Spleen (tissue), 11 donors: ENCODE results near the gene SEC24C. TPM values are rescaled to one million over a fixed set of nuclear protein-coding genes. Genes with fewer than 3 reads are reported as not detected.

ENCODE experiments used
- DNase-seq: peaks from one replicate; pipeline ENCODE4 v3.0.0-alpha.2; 2020
- H3K27ac ChIP-seq, 8 donors: fragments of 200-600 bp; sonication (generic) in 7 of 8; 1 replicate in 4 of 8; 2 replicates in 4 of 8; pipeline versions ENCODE4 v1.5.0 to v1.8.0; 2016 to 2021; ENCODE audit warnings: inconsistent platforms in 4 of 8, mild to moderate bottlenecking in 4 of 8, moderate library complexity in 1 of 8
- H3K27me3 ChIP-seq, 7 donors: fragments of 200-600 bp; sonication (generic) in 6 of 7; replicated peaks in 1 of 7; 1 replicate in 4 of 7; 2 replicates in 3 of 7; pipeline versions ENCODE4 v1.5.0 to v1.8.0; 2016 to 2021; ENCODE audit warnings: inconsistent platforms in 3 of 7, mild to moderate bottlenecking in 1 of 7
- H3K36me3 ChIP-seq, 6 donors: fragments of 200-600 bp; sonication (generic) in 5 of 6; 1 replicate in 4 of 6; 2 replicates in 2 of 6; pipeline versions ENCODE4 v1.5.0 to v1.8.0; 2016 to 2021; ENCODE audit warnings: inconsistent platforms in 2 of 6
- H3K4me1 ChIP-seq, 6 donors: fragments of 200-600 bp; sonication (generic) in 5 of 6; 1 replicate in 3 of 6; 2 replicates in 3 of 6; pipeline versions ENCODE4 v1.5.0 to v1.8.0; 2016 to 2021; ENCODE audit warnings: inconsistent platforms in 3 of 6
- H3K4me3 ChIP-seq, 8 donors: fragments of 200-600 bp; sonication (generic) in 7 of 8; 1 replicate in 4 of 8; 2 replicates in 4 of 8; pipeline versions ENCODE4 v1.5.0 to v1.8.0; 2016 to 2021; ENCODE audit warnings: inconsistent platforms in 4 of 8, mild to moderate bottlenecking in 4 of 8, moderate library complexity in 2 of 8
- H3K9me3 ChIP-seq, 8 donors: fragments of 200-600 bp; sonication (generic) in 7 of 8; 1 replicate in 4 of 8; 2 replicates in 4 of 8; pipeline versions ENCODE4 v1.5.0 to v1.8.0; 2016 to 2021; ENCODE audit warnings: inconsistent platforms in 4 of 8
- CTCF ChIP-seq, 11 experiments: fragments of 200-600 bp in 7 of 11; fragments of 450-650 bp in 4 of 11; sonication (generic) in 4 of 11; IDR thresholded peaks in 8 of 11; conservative IDR thresholded peaks in 3 of 11; 1 replicate in 7 of 11; 2 replicates in 4 of 11; pipeline versions ENCODE4 v1.4.0 to v1.8.0; 2016 to 2021; ENCODE audit warnings: antibody characterized with exemption in 11 of 11, inconsistent platforms in 4 of 11, mild to moderate bottlenecking in 1 of 11
- POLR2A ChIP-seq, 3 donors: fragments of 450-650 bp; IDR thresholded peaks; one replicate each; pipeline ENCODE4 v1.5.1; 2017; ENCODE audit warnings: antibody characterized with exemption in 3 of 3, mild to moderate bottlenecking in 1 of 3
- POLR2AphosphoS5 ChIP-seq, 3 donors: sonication (generic); formaldehyde crosslinking; IDR thresholded peaks; one replicate each; pipeline ENCODE4 v1.5.1; 2017; ENCODE audit warnings: antibody characterized with exemption in 3 of 3
- WGBS, 5 donors: extraction: QIAGEN DNeasy Blood & Tissue Kit in 3 of 5; methylation state at CpG; one replicate each; pipeline versions ENCODE4 v1.1.5 to v1.1.7; 2013 to 2018; 5-methylcytosine and 5-hydroxymethylcytosine counted together
- intact Hi-C: fragments of 100-400 bp; cut with DNase I; formaldehyde crosslinking; loops from one replicate; pipeline ENCODE4 v1.15.0; 2023; ENCODE audit warnings: low total_unique reads
- polyA plus RNA-seq, 3 donors: library from polyadenylated mRNA; stranded (reverse); fragments of 200-250 nt; gene quantifications; one replicate each; pipeline ENCODE4 v1.2.1, GENCODE V29; 2013
- total RNA-seq, 7 donors: library from RNA; depleted of rRNA in 3 of 7; stranded (reverse); fragments of >200 nt in 3 of 7; fragmentation: NEBNext Ultra II Directional in 4 of 7; extraction: Animal tissue kit (Norgen Biotek cat#: 25700) in 4 of 7; gene quantifications; one replicate each; pipeline versions ENCODE4 v1.1.0 to v1.2.1, GENCODE V29; 2016 to 2021
- donor health status: healthy with polysubstance abuse.
- donor health status: DM: no; HTN: no; CAD: no; lungs with moderate emphysema.
- donor health status: DM: no; HTN: no; CAD: no.
- donor health status: Bipolar disorder and iron deficiency.
- donor health status: healthy.
- donor health status: DM: no; HTN: no; CAD: no.
- donor health status: DM: yes; HTN: yes; CAD: no.

Gene SEC24C
- total and polyA plus RNA-seq, 10 donors: 20.4 to 75.6 (median 62.4) TPM

- intact Hi-C loops: no loop called here
- DNase-seq: peak; percentile 87
- 64 to 82% (median 75%) methylated on average over 11 of the region's 11 CpGs for WGBS, 5 donors
Observed at GRCh38 chr10:73768881-73769280, 24.7 kb downstream of the SEC24C start.

GRCh38 chr10:73769396-73769795 is 25.2 kb downstream of the SEC24C start:
- WGBS, 5 donors: 85 to 98% (median 95%) methylated on average over 5 of the region's 5 CpGs
- Histone ChIP-seq H3K27ac (peak overlapping the region in 4 of 8 donors; percentile 22 to 99 (median 47)), H3K9me3 (no peaks in the 10 kb centered on the region), H3K27me3 (no peaks in the 10 kb centered on the region), H3K4me1 (peaks cover 19 to 57% (median 34%) of the 10 kb centered on the region in 6 donors), H3K4me3 (no peak overlapping the region), H3K36me3 (peaks cover 0 to 77% (median 69%) of the 10 kb centered on the region in 6 donors)
- TF ChIP-seq POLR2AphosphoS5 (IDR thresholded peaks at IDR 0.05) (no peak), CTCF (IDR thresholded peaks at IDR 0.05 in 8 of 11, conservative IDR thresholded peaks at IDR 0.05 in 3 of 11) (no peak), POLR2A (IDR thresholded peaks at IDR 0.05) (no peak)
- intact Hi-C loops: no loop called here
- DNase-seq: no peak

More at GRCh38 chr10:73768881-73769280, 24.7 kb downstream of the SEC24C start:
- peaks cover 14 to 54% (median 30%) of the 10 kb centered on the region in 6 donors for H3K4me1 ChIP-seq
- TF ChIP-seq POLR2AphosphoS5 (IDR thresholded peaks at IDR 0.05): peak in 1 of 3 donors; percentile 22
- TF ChIP-seq POLR2A (IDR thresholded peaks at IDR 0.05): no peak
- peak in 5 of 11 experiments; percentile 7 to 53 (median 32) for TF ChIP-seq CTCF (IDR thresholded peaks at IDR 0.05 in 8 of 11, conservative IDR thresholded peaks at IDR 0.05 in 3 of 11)
- no peak overlapping the region for H3K4me3 ChIP-seq
- H3K27me3 ChIP-seq: no peaks in the 10 kb centered on the region
- H3K9me3 ChIP-seq: no peaks in the 10 kb centered on the region
- peak overlapping the region in 4 of 8 donors; percentile 22 to 99 (median 47) for H3K27ac ChIP-seq
- H3K36me3 ChIP-seq: peaks cover 0 to 79% (median 72%) of the 10 kb centered on the region in 6 donors

- intact Hi-C loops: no loop called here
Observed at GRCh38 chr10:73771722-73772280, 27.6 kb downstream of the SEC24C start.

GRCh38 chr10:73772281-73773151 is 28.3 kb downstream of the SEC24C start:
- peaks cover 37 to 89% (median 61%) of the 10 kb centered on the region in 6 donors for H3K4me1 ChIP-seq
- H3K9me3 ChIP-seq: no peaks in the 10 kb centered on the region
- DNase-seq: peak; percentile 96
- peaks cover 0 to 77% (median 56%) of the 10 kb centered on the region in 6 donors for H3K36me3 ChIP-seq
- peak overlapping the region; percentile 73 to 93 (median 86) for H3K4me3 ChIP-seq
- TF ChIP-seq POLR2AphosphoS5 (IDR thresholded peaks at IDR 0.05): peak; percentile 97
- TF ChIP-seq CTCF (IDR thresholded peaks at IDR 0.05 in 8 of 11, conservative IDR thresholded peaks at IDR 0.05 in 3 of 11): peak in 6 of 11 experiments; percentile 11 to 37 (median 20)
- peak in 2 of 3 donors; percentile 74 to 78 for TF ChIP-seq POLR2A (IDR thresholded peaks at IDR 0.05)
- intact Hi-C loops: no loop called here
- 0 to 1% (median 0%) methylated on average over 43 to 101 of the region's 101 CpGs for WGBS, 5 donors
- H3K27ac ChIP-seq: peak overlapping the region; percentile 96 to 100 (median 98)
- H3K27me3 ChIP-seq: no peaks in the 10 kb centered on the region

More at GRCh38 chr10:73771722-73772280, 27.6 kb downstream of the SEC24C start:
- peak; percentile 81 for DNase-seq
- Histone ChIP-seq H3K4me3 (peak overlapping the region; percentile 73 to 93 (median 86)), H3K27me3 (no peaks in the 10 kb centered on the region), H3K27ac (peak overlapping the region; percentile 96 to 100 (median 98)), H3K36me3 (peaks cover 0 to 77% (median 61%) of the 10 kb centered on the region in 6 donors), H3K9me3 (no peaks in the 10 kb centered on the region), H3K4me1 (peaks cover 37 to 81% (median 57%) of the 10 kb centered on the region in 6 donors)
- WGBS, 5 donors: 17 to 23% (median 19%) methylated on average over 17 of the region's 17 CpGs
- no peak for TF ChIP-seq POLR2AphosphoS5 (IDR thresholded peaks at IDR 0.05)
